Lower leg skin (tissue), 3 donors: ENCODE measurements around the gene PGM1.
"Not testable (repeated sequence)": the region's sequence is repeated elsewhere in the genome, so short reads cannot be mapped to it uniquely, and the experiment has no call there.

Experiments
- POLR2A ChIP-seq, 2 donors: fragments of 450-650 bp; IDR thresholded peaks; one replicate each; pipeline ENCODE4 v1.6.1; 2016 to 2017; ENCODE audit warnings: antibody characterized with exemption in 2 of 2, mild to moderate bottlenecking in 1 of 2, moderate library complexity in 1 of 2
- TF ChIP-seq, protein P1 (sequence below), 3 donors: fragments of 450-650 bp; IDR thresholded peaks; one replicate each; pipeline ENCODE4 v1.5.1; 2016; ENCODE audit warnings: antibody characterized with exemption in 3 of 3, mild to moderate bottlenecking in 3 of 3, moderate library complexity in 2 of 3

DNA sequence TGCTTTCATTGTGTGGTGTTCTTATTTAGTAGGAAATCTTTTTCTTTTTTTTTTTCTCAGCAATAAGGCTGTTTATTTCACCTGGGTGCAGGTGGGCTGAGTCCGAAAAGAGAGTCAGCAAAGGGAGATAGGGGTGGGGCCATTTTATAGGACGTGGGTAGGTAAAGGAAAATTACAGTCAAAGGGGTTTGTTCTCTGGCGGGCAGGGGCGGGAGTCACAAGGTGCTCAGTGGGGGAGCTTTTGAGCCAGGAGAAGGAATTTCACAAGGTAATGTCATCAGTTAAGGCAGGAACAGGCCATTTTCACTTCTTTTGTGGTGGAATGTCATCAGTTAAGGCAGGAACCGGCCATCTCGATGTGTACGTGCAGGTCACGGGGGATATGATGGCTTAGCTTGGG, 20.5 kb upstream of the PGM1 start:
- TF ChIP-seq, protein P1, sequence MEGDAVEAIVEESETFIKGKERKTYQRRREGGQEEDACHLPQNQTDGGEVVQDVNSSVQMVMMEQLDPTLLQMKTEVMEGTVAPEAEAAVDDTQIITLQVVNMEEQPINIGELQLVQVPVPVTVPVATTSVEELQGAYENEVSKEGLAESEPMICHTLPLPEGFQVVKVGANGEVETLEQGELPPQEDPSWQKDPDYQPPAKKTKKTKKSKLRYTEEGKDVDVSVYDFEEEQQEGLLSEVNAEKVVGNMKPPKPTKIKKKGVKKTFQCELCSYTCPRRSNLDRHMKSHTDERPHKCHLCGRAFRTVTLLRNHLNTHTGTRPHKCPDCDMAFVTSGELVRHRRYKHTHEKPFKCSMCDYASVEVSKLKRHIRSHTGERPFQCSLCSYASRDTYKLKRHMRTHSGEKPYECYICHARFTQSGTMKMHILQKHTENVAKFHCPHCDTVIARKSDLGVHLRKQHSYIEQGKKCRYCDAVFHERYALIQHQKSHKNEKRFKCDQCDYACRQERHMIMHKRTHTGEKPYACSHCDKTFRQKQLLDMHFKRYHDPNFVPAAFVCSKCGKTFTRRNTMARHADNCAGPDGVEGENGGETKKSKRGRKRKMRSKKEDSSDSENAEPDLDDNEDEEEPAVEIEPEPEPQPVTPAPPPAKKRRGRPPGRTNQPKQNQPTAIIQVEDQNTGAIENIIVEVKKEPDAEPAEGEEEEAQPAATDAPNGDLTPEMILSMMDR (IDR thresholded peaks at IDR 0.05): not testable (repeated sequence)
- not testable (repeated sequence) for TF ChIP-seq POLR2A (IDR thresholded peaks at IDR 0.05)
